Kidney epithelial cell (primary cell): ENCODE results near the gene MAD1L1. TPM values are rescaled to one million over a fixed set of nuclear protein-coding genes. Genes with fewer than 3 reads are reported as not detected.

ENCODE experiments used
- DNase-seq: peaks from one replicate; pipeline ENCODE4 v3.0.0-alpha.2; 2010; ENCODE audit warnings: low read depth
- H3K27me3 ChIP-seq: 2 replicates; pipeline ENCODE4 v1.6.0; 2011; ENCODE audit warnings: low read length; ENCODE audit not compliant: control insufficient read depth, insufficient read depth
- H3K36me3 ChIP-seq: 2 replicates; pipeline ENCODE4 v1.5.1; 2011; ENCODE audit warnings: low read length; ENCODE audit not compliant: control insufficient read depth, insufficient read depth
- H3K4me3 ChIP-seq: 2 replicates; pipeline ENCODE4 v1.5.1; 2011; ENCODE audit warnings: low read depth, mild to moderate bottlenecking, control low read depth, low read length
- CTCF ChIP-seq: IDR thresholded peaks from 2 replicates; pipeline ENCODE4 v1.5.1; 2011; ENCODE audit warnings: mild to moderate bottlenecking, moderate library complexity, low read length, control low read depth, inconsistent platforms; ENCODE audit not compliant: insufficient read depth, poor library complexity, severe bottlenecking
- total RNA-seq: library from RNA; depleted of rRNA; stranded (reverse); fragments of >200 nt; gene quantifications from 2 replicates; pipeline ENCODE4 v1.2.3, GENCODE V29; 2015

The MAD1L1 gene
- total RNA-seq, 1 donor from 2014 or later = 61.2 TPM

- Histone ChIP-seq H3K36me3 (no peaks in the 10 kb centered on the region), H3K4me3 (no peak overlapping the region), H3K27me3 (no peaks in the 10 kb centered on the region)
- DNase-seq = peak; percentile 37
- TF ChIP-seq CTCF = no peak
These were observed 212.8 kb downstream of the MAD1L1 start for GRCh38 chr7:2019711-2020511.

- no peak overlapping the region for H3K4me3 ChIP-seq
- H3K36me3 ChIP-seq = no peaks in the 10 kb centered on the region
- TF ChIP-seq CTCF = no peak
These were observed 213.4 kb downstream of the MAD1L1 start for GRCh38 chr7:2019461-2019710.

GRCh38 chr7:2018569-2019460, 213.9 kb downstream of the MAD1L1 start:
- TF ChIP-seq CTCF = no peak
- Histone ChIP-seq H3K36me3 (no peaks in the 10 kb centered on the region), H3K4me3 (no peak overlapping the region), H3K27me3 (no peaks in the 10 kb centered on the region)
- DNase-seq = peak; percentile 18

More at GRCh38 chr7:2019461-2019710, 213.4 kb downstream of the MAD1L1 start:
- no peak for DNase-seq
- no peaks in the 10 kb centered on the region for H3K27me3 ChIP-seq

GRCh38 chr7:2017914-2018568, 214.7 kb downstream of the MAD1L1 start:
- Histone ChIP-seq H3K4me3 (no peak overlapping the region), H3K36me3 (no peaks in the 10 kb centered on the region), H3K27me3 (no peaks in the 10 kb centered on the region)
- TF ChIP-seq CTCF = no peak
- DNase-seq = no peak

GRCh38 chr7:2017481-2017891, 215.3 kb downstream of the MAD1L1 start:
- no peak for TF ChIP-seq CTCF
- Histone ChIP-seq H3K36me3 (no peaks in the 10 kb centered on the region), H3K27me3 (no peaks in the 10 kb centered on the region), H3K4me3 (no peak overlapping the region)
- no peak for DNase-seq
